Karpas-422 (cell line): ENCODE results near the gene PPFIA2. TPM values are rescaled to one million over a fixed set of nuclear protein-coding genes. Genes with fewer than 3 reads are reported as not detected.

Experiments
- DNase-seq: peaks from one replicate; pipeline ENCODE4 v3.0.0-alpha.2; 2015
- H2AFZ ChIP-seq: fragments of 200-600 bp; sonication (generic); 2 replicates; pipeline ENCODE4 v1.6.1; 2014; ENCODE audit warnings: antibody characterized with exemption, low read length, mixed read lengths
- H3K27ac ChIP-seq: fragments of 200-600 bp; sonication (generic); 2 replicates; pipeline ENCODE4 v1.5.1; 2014; ENCODE audit warnings: mild to moderate bottlenecking, low read length, moderate library complexity
- H3K27me3 ChIP-seq: fragments of 200-600 bp; sonication (generic); 2 replicates; pipeline ENCODE4 v1.6.1; 2014; ENCODE audit warnings: low read length, mixed read lengths
- H3K36me3 ChIP-seq: fragments of 200-600 bp; sonication (generic); 2 replicates; pipeline ENCODE4 v1.6.1; 2014; ENCODE audit warnings: low read length, mixed read lengths; ENCODE audit not compliant: insufficient read depth
- H3K4me1 ChIP-seq: fragments of 200-600 bp; sonication (generic); 2 replicates; pipeline ENCODE4 v1.6.1; 2014; ENCODE audit warnings: mild to moderate bottlenecking, low read length, mixed read lengths
- H3K4me2 ChIP-seq: fragments of 200-600 bp; sonication (generic); 2 replicates; pipeline ENCODE4 v1.6.1; 2014; ENCODE audit warnings: low read length, low read depth, mild to moderate bottlenecking; ENCODE audit not compliant: poor library complexity, severe bottlenecking
- H3K4me3 ChIP-seq: fragments of 200-600 bp; sonication (generic); 2 replicates; pipeline ENCODE4 v1.5.1; 2014; ENCODE audit warnings: mild to moderate bottlenecking, antibody characterized with exemption, low read length, mixed read lengths
- H3K79me2 ChIP-seq: fragments of 200-600 bp; sonication (generic); 2 replicates; pipeline ENCODE4 v1.6.1; 2014; ENCODE audit warnings: mild to moderate bottlenecking, low read length, mixed read lengths
- H3K9ac ChIP-seq: fragments of 200-600 bp; sonication (generic); 2 replicates; pipeline ENCODE4 v1.6.0; 2014; ENCODE audit warnings: low read length
- H3K9me2 ChIP-seq: fragments of 200-600 bp; sonication (generic), shearing (Covaris generic); replicated peaks from 2 replicates; pipeline ENCODE4 v1.6.0; 2014; ENCODE audit warnings: mild to moderate bottlenecking, low read length, moderate library complexity; ENCODE audit not compliant: insufficient read depth
- H3K9me3 ChIP-seq: fragments of 300-700, 200-600 bp; sonication (generic); 2 replicates; pipeline ENCODE4 v1.6.1; 2014; ENCODE audit warnings: low read length, mixed read lengths
- H4K20me1 ChIP-seq: fragments of 200-600 bp; sonication (generic); 2 replicates; pipeline ENCODE4 v1.6.1; 2014; ENCODE audit warnings: mild to moderate bottlenecking, antibody characterized with exemption, low read length, low read depth; ENCODE audit not compliant: insufficient read depth
- total RNA-seq: library from RNA; depleted of rRNA; stranded (reverse); fragments of >200 nt; shearing (Covaris generic); gene quantifications from 2 replicates; pipeline ENCODE4 v1.2.3, GENCODE V29; 2014; ENCODE audit warnings: low replicate concordance

PPFIA2 gene
- total RNA-seq, 1 experiment from 2014 or later = not detected

DNA sequence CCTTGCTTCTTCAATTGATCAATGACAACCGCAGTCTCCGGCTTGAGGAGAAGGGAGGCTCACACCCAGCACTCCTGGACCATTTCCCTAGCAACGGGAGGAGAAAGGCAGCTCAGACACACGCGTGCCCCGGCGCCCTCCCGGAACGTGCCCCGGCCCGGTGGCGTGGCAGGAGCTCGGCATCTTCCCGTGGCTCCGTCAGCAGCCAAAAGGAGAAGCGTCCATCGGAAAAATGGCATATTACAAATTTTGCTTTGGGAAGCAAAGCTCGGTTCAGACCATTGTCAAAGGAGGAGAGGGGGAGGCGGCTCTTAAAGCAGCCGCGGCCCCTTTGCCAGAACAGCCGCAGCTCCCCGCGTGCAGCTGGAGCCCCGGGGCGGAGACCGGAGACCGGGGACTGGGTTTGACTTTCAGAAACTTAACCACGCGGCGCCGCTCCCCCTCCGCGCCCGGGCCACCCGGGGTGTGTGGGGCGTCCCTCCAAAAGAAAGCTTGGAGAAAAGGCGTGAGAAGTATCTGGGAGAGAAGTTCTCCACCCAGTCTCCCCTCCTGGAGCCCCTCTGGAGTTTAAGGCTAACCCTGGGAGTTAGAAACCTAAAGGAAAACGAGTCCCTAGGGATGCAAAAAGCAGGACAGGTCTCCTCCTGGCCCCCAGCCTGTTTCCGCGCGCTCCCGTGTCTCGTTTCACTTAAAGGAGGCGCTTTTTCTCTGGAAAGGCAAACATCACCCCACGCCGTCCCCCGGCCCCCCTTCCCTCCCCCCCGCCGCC is 545 bp downstream of the PPFIA2 start:
- H3K4me3 ChIP-seq = no peak overlapping the region
- H3K36me3 ChIP-seq = no peaks in the 10 kb centered on the region
- no peaks in the 10 kb centered on the region for H3K79me2 ChIP-seq
- no peaks in the 10 kb centered on the region for H3K27me3 ChIP-seq
- H3K27ac ChIP-seq = no peak overlapping the region
- H4K20me1 ChIP-seq = no peaks in the 10 kb centered on the region
- DNase-seq = no peak
- H3K4me2 ChIP-seq = no peak overlapping the region
- no peaks in the 10 kb centered on the region for H3K4me1 ChIP-seq
- no peak overlapping the region for H2AFZ ChIP-seq
- no peaks in the 10 kb centered on the region for H3K9me3 ChIP-seq
- no peaks in the 10 kb centered on the region for H3K9me2 ChIP-seq
- no peak overlapping the region for H3K9ac ChIP-seq

DNA sequence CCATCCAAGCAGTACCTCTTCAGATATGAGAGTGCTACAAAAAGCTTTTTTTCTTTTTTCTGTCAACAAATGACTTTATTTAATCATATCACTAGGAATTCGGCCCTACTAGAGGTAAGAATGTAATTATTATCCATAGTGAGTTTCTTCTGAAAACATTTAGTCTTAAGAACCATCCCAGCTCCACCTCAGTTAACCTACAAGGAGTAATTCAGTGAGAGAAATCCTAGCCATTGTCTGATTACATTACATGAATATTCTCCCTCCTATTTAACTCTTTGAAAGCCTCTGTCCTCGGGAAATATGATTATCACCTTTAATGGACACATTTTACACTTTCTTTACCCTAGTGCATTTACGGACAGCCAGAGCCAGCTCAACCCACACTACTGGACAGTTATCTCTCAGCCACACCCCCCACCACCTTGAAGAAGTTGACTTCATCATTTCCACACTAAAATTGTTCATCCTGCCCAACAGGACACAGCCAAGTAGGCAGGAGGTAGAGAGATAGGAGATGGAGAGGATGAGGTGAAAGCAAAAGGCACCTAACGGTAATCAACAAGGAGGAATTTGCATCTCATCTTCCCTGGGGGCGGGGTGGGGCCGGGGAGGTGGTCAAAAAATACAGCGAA is 1.3 kb downstream of the PPFIA2 start:
- no peak overlapping the region for H3K9ac ChIP-seq
- H4K20me1 ChIP-seq = no peaks in the 10 kb centered on the region
- no peak overlapping the region for H2AFZ ChIP-seq

DNA sequence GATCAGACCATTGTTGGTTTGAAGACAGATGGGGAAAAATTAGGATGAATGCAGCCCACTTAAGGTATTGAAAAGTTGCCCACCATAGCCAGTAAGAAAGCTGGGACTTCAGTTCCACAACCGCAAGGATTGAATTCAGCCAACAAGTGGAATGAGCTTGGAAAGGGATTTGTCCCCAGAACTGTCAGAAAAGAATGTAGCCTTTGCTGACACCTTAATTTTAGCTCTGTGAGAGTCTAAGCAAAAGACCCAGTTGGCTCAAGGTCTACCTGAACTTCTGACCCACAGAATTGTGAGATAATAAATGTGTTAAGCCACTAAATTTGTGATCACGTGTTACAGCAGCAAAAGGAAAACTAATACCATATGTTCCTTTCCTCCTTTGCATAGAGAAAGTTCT is 29.4 kb downstream of the PPFIA2 start:
- Histone ChIP-seq H2AFZ (no peak overlapping the region), H3K9me3 (no peaks in the 10 kb centered on the region; the same call in none of the 2 replicates), H3K79me2 (no peaks in the 10 kb centered on the region), H3K4me3 (no peak overlapping the region), H3K36me3 (no peaks in the 10 kb centered on the region), H3K4me2 (no peak overlapping the region), H3K9me2 (no peaks in the 10 kb centered on the region), H3K27me3 (no peaks in the 10 kb centered on the region), H4K20me1 (no peaks in the 10 kb centered on the region), H3K4me1 (no peaks in the 10 kb centered on the region), H3K27ac (no peak overlapping the region), H3K9ac (no peak overlapping the region)
- no peak for DNase-seq

More for the DNA sequence above, 1.3 kb downstream of the PPFIA2 start:
- no peaks in the 10 kb centered on the region for H3K9me3 ChIP-seq
- no peaks in the 10 kb centered on the region for H3K4me1 ChIP-seq
- H3K4me2 ChIP-seq = no peak overlapping the region
- DNase-seq = no peak
- H3K9me2 ChIP-seq = no peaks in the 10 kb centered on the region
- H3K27me3 ChIP-seq = no peaks in the 10 kb centered on the region
- H3K36me3 ChIP-seq = no peaks in the 10 kb centered on the region
- no peaks in the 10 kb centered on the region for H3K79me2 ChIP-seq
- H3K4me3 ChIP-seq = no peak overlapping the region
- no peak overlapping the region for H3K27ac ChIP-seq

DNA sequence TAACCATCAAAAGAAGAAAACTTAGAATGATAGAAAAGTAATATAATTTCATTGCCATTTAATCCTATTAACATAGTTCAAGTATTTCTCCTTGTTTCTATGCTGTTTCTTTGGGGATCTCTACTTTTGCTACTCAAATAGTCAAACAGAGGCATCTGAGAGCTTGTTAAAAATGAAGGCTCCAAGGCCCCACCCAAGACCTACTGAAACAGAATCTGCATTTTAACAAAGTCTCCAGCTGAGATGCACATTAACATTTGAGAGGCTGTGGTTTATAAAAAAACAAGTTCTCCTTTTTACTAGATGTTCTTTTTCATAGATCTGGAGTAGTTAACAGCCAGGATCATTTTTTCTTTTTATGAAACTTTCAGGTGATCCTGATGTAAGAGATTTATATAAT is 31.8 kb downstream of the PPFIA2 start:
- no peaks in the 10 kb centered on the region for H3K27me3 ChIP-seq
- H3K27ac ChIP-seq = no peak overlapping the region
- DNase-seq = no peak
- no peak overlapping the region for H3K4me3 ChIP-seq
- H3K9me3 ChIP-seq = no peaks in the 10 kb centered on the region; the same call in none of the 2 replicates
- no peak overlapping the region for H3K9ac ChIP-seq
- no peaks in the 10 kb centered on the region for H3K4me1 ChIP-seq
- no peak overlapping the region for H3K4me2 ChIP-seq
- H4K20me1 ChIP-seq = no peaks in the 10 kb centered on the region
- no peaks in the 10 kb centered on the region for H3K36me3 ChIP-seq
- no peaks in the 10 kb centered on the region for H3K79me2 ChIP-seq
- no peaks in the 10 kb centered on the region for H3K9me2 ChIP-seq
- no peak overlapping the region for H2AFZ ChIP-seq

DNA sequence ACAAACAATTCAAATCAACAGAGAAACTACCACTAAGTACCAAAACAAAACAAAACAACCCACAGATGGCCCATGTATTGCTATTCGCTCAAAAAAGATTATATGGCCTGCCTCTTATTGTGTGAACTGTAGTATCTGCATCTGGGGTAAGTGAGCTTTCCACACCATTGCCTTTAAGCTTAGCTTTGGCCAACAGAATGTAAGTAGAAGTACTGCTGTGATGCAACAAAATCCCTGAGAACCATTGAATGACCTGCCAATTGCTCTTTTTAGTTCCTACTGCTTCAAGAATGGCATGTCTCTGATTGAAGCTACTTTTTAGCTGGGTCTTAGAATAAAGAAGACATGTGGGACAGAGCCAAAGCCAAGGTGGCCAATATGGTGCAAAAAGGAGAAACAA is 32.5 kb downstream of the PPFIA2 start:
- H3K4me3 ChIP-seq = no peak overlapping the region

DNA sequence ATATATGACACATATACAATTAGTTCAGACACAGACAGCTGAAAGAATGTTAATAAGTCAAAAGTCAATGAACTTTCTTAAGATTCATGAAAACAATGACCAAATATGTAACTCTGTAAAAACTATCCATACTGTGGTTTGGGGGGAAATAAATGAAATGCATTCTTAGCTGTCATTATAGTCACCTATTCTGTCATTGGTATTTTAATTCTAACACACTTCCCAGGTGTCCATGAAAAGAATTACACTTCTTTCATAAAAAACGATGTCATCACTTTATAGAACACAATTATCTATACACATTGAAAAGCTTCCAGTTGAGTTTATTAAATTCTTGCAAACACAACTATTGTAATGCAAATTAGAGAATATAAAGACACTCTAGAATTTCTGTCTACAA is 35.8 kb downstream of the PPFIA2 start:
- no peaks in the 10 kb centered on the region for H3K27me3 ChIP-seq
- peaks cover 6% of the 10 kb centered on the region; the same call in 1 of the 2 replicates for H3K9me3 ChIP-seq
- no peak overlapping the region for H3K27ac ChIP-seq
- H3K36me3 ChIP-seq = no peaks in the 10 kb centered on the region
- H3K9me2 ChIP-seq = no peaks in the 10 kb centered on the region
- H3K9ac ChIP-seq = no peak overlapping the region
- no peak overlapping the region for H2AFZ ChIP-seq
- H3K4me3 ChIP-seq = no peak overlapping the region
- no peak overlapping the region for H3K4me2 ChIP-seq
- H3K79me2 ChIP-seq = no peaks in the 10 kb centered on the region
- DNase-seq = no peak
- H3K4me1 ChIP-seq = no peaks in the 10 kb centered on the region
- H4K20me1 ChIP-seq = no peaks in the 10 kb centered on the region

More for the DNA sequence above, 32.5 kb downstream of the PPFIA2 start:
- Histone ChIP-seq H3K79me2 (no peaks in the 10 kb centered on the region), H3K36me3 (no peaks in the 10 kb centered on the region), H3K4me1 (no peaks in the 10 kb centered on the region), H3K9ac (no peak overlapping the region), H3K27me3 (no peaks in the 10 kb centered on the region), H3K27ac (no peak overlapping the region), H3K4me2 (no peak overlapping the region), H3K9me3 (no peaks in the 10 kb centered on the region; the same call in none of the 2 replicates), H4K20me1 (no peaks in the 10 kb centered on the region), H3K9me2 (no peaks in the 10 kb centered on the region), H2AFZ (no peak overlapping the region)
- no peak for DNase-seq

DNA sequence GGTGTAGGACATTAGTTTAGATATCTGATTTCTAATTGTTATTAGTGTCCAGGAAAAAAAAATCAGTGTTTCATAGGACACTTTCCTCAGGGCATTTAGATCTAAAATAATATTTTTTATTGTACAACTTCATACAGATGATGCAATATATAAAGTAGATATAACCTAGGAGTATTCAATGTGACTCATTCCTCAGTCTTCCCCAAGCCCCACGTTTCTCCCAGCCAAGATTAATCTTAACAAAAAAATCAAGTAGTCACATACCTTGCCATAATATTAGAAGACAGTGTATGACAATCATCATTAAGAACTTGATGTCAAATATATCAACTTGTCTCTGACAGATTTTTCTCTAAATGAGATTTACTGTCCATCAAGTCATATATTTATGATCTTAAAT is 37.1 kb downstream of the PPFIA2 start:
- Histone ChIP-seq H3K4me1 (no peaks in the 10 kb centered on the region), H3K36me3 (no peaks in the 10 kb centered on the region), H4K20me1 (no peaks in the 10 kb centered on the region), H3K9ac (no peak overlapping the region), H2AFZ (no peak overlapping the region), H3K9me3 (peaks cover 6% of the 10 kb centered on the region; the same call in 1 of the 2 replicates), H3K4me2 (no peak overlapping the region), H3K27ac (no peak overlapping the region), H3K9me2 (no peaks in the 10 kb centered on the region), H3K79me2 (no peaks in the 10 kb centered on the region), H3K27me3 (no peaks in the 10 kb centered on the region), H3K4me3 (no peak overlapping the region)
- no peak for DNase-seq

DNA sequence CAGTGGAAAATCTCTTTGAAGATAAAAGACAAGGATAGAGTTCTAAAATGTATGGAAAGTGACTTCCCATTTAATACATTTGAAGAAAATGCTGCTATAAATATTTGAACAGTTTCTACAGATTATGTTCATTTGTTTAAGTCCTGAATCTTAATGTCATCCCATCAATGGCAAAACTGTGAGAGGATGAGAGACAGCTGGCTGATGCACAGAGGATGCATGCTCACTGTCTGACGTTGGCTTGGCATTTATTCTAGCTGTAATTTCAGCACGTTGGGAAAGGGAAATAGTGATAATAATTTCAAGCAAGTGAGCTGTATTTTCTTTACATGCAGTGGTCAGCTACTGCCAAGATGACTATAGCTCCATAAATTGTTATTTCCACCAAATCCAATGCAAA is 40.5 kb downstream of the PPFIA2 start:
- no peak overlapping the region for H3K27ac ChIP-seq
- H3K79me2 ChIP-seq = no peaks in the 10 kb centered on the region
- H3K4me3 ChIP-seq = no peak overlapping the region
- no peaks in the 10 kb centered on the region for H4K20me1 ChIP-seq
- no peaks in the 10 kb centered on the region for H3K9me2 ChIP-seq
- no peak overlapping the region for H3K9ac ChIP-seq
- H3K4me2 ChIP-seq = no peak overlapping the region
- peaks cover 8% of the 10 kb centered on the region; the same call in 1 of the 2 replicates for H3K9me3 ChIP-seq
- no peaks in the 10 kb centered on the region for H3K36me3 ChIP-seq
- DNase-seq = no peak
- H3K27me3 ChIP-seq = no peaks in the 10 kb centered on the region
- H3K4me1 ChIP-seq = no peaks in the 10 kb centered on the region
- H2AFZ ChIP-seq = no peak overlapping the region
